Activated gamma-delta T cell (primary cell): Measurements from ENCODE around the gene RESF1.
"Not testable (repeated sequence)": the region's sequence is repeated elsewhere in the genome, so short reads cannot be mapped to it uniquely, and the experiment has no call there.

Source experiments
- DNase-seq: peaks from one replicate; lab custom pipeline; 2025; lab: John Stamatoyannopoulos, UW
- total RNA-seq, 2 donors: gene quantifications; one replicate each; lab custom pipeline; 2026; lab: John Stamatoyannopoulos, UW

The RESF1 gene
- total RNA-seq, result 1,130 to 1,552 reads per million in 2 donors

DNA sequence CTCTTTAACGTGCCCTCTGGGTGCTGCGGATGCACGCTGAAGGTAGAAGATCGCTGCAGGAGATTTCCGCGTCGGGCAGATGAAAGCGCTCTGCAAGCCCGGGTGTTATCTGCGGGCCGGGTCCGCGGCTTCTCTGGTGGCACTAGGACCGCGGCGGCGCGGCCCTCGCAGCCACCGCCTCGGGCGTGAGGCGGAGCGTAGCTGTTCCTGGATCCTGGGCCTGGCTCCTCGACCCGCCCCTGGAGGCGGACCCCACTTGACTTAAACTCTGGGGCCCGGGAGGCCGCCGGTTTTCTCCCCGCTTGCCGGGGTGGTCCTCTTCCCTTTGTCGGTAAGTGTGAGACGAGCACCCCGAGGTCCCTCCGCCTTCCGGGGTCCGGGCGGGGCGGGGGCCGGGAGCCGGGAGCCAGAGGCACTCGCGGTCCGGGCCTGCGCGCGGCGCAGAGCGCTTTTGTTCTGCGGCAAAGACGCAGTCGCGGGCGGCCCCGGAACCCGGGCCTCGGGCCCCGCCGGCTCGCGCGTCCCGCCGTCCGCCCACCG lies at the start of gene RESF1:
Gene RESF1 (plus strand): TSS at position 255 of the 540 bp plus-strand sequence. CDS start 21,541 bp downstream, outside the sequence.
- DNase-seq, result peak; percentile 78

DNA sequence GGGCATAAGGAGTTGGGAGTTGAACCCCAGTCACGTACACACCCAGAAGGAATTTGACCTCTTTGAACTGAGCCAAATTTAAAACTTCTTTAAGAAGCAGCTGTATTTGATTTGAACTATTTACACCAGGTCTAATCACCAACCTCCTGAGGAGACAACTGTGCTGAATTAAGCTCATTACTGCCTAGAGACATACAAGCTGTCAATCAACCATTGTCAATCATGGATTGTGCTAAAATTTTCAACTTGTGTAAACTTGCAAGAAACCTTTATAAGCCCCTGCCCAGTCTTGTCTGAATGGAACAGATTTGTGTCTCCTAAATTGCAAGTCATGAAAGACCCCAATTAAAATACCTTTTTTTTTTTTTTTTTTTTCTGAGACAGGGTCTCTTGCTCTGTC lies 44.3 kb upstream of the RESF1 start:
- no peak for DNase-seq

GRCh38 chr12:31915446-31915845 lies 43.8 kb upstream of the RESF1 start:
- no peak for DNase-seq

DNA sequence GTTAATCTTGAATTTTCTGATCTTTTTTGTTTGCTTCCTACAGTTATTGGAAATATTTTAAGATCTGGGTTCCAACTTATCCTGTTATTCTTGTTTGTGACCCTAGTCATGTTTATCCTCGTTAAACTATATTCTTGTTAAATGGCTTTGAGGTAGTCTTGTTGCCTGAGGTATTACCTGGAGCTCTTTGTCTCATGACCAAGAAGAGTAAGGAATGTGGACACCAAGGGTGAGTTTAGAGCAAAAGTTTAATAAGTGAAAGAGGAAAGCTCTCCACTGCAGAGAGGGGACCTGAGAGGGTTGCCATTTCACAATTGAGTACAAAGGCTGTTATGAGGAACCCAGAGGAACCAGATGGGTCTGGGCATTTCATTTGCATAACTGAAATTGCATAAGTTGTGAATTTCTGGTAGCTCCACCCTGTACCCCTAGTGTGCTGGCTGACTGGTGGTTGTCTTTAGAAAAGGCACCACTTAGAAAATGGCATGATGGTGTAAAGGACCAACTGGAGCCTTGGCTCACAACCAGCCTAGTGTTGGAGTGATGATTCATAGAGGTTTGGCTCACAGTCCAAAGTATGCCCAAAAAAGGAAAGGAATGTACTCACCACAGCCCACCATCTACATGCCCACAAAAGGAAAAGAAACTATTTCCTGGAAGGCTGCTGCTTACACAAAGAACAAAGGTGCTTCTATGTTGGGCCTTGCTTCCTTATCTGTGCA lies 36.7 kb upstream of the RESF1 start:
- DNase-seq, result no peak

DNA sequence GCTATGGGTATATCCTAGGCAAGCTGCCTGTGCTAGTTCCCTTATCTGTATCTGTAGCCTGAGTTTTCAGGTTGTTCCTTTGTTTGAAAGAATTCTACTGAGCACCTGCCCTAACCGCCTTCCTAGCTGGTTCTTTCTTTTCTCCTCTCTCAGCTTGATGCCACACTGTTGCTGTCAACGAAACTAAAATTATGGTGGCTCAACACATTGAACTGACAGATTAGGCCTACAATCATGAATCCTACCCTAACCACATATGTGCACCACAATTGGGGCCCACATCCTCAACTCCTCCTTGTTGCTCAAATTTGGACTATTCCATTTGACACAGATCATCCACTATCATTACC lies 36.2 kb upstream of the RESF1 start:
- DNase-seq, result no peak

GRCh38 chr12:31928246-31929026 lies 30.8 kb upstream of the RESF1 start:
- DNase-seq, result no peak

GRCh38 chr12:31929027-31929526 lies 30.1 kb upstream of the RESF1 start:
- no peak for DNase-seq

DNA sequence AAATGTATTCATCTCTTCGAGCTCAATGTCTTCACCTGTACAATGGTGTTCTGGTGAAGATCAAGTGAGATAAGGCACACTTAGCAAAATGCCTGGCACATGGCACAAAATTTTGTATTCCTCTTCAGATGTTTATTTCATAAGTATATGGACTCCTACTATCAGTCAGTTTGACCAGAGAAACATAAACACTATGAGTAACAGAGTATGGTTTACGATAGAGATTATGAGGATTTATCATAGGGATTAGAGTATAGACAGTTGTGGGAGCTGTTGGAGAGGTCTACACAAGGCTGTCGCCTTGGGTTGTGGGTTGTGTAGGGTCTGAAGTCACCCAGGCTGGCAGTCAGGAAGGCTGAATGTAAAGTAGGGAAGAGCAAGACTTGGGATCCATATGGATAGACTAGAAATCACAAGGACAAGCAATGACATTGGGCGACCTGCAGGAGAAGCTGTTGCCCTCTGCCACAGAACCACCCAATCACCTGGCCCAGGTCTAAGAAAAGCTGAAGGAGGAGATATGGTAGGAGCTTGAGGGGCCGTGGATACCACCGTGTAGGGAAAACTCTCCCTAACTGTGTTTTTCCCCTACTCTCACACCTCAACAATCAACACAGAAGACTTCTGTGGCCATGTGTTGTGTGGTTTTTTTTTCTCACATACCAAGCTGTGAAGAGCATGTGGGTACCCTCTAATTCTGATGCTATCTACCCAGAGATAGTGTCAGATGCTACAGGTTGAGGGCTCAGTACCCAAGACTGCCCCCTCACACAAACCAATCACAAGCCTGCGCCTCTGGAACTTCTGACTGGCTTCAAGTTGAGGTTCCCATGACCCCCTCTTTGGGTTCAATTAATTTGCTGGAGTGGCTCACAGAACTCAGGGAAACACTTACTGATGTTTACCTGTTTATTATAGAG lies 27.2 kb upstream of the RESF1 start:
- DNase-seq, result no peak

- no peak for DNase-seq
Measured at GRCh38 chr12:31944299-31944698, 14.9 kb upstream of the RESF1 start.

GRCh38 chr12:31947971-31948370 lies 11.2 kb upstream of the RESF1 start:
- DNase-seq, result no peak

DNA sequence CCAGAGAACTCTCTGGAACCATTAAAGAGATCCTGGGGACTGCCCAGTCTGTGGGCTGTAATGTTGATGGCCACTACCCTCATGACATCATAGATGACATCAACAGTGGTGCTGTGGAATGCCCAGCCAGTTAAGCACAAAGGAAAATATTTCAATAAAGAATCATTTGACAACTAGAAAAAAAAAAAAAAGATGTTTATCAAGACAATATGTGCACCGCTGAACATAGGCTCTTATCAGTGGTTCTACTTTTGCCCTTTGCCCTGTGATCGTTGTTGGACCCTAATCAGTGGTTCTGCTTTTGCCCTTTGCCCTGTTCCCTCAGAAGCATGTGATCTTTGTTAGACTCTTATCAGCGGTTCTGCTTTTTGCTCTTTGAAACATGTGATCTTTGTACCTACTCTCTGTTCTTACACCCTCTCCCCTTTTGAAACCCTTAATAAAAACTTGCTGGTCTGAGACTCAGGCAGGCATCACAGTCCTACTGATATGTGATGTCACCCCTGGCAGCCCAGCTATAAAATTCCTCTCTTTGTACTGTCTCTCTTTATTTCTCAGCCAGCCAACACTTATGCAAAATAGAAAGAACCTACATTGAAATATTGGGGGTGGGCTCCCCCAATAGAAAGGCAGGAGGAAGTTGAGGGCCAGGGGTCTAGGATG lies 10.4 kb upstream of the RESF1 start:
- not testable (repeated sequence) for DNase-seq

GRCh38 chr12:31950088-31950487 lies 9.1 kb upstream of the RESF1 start:
- DNase-seq, result no peak

- DNase-seq, result no peak
Measured at GRCh38 chr12:31950492-31950891, 8.7 kb upstream of the RESF1 start.

DNA sequence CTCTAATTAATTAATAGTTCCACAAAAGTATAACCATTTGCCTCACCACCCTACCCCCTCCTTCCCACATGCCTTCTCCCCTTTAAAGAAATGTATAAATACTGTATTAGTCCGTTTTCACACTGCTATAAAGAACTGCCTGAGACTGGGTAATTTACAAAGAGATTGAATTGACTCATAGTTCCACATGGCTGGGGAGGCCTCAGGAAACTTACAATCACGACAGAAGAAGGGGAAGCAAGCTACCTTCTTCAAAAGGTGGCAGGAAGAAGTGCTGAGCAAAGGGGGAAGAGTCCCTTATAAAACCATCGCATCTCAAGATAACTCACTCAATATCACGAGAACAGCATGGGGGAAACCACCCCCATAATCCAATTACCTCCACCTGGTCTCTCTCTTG lies 8.2 kb upstream of the RESF1 start:
- no peak for DNase-seq

DNA sequence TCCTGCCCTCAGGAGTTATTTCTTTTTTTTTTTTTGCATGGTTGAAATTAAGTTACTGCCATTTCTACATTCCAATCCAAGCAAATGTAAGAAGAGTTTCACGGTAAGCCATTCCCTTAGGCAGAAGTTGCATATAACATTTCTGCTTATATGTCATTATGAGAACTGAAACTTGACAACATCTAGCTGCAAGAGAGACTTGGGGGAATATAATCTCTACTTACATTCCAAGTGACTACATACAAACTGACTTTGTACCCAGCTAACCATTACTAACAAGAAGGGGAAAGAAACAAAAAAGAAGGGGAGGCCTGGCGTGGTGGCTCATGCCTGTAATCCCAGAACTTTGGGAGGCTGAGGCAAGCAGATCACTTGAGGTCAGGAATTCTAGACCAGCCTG lies 7.3 kb upstream of the RESF1 start:
- DNase-seq, result no peak

DNA sequence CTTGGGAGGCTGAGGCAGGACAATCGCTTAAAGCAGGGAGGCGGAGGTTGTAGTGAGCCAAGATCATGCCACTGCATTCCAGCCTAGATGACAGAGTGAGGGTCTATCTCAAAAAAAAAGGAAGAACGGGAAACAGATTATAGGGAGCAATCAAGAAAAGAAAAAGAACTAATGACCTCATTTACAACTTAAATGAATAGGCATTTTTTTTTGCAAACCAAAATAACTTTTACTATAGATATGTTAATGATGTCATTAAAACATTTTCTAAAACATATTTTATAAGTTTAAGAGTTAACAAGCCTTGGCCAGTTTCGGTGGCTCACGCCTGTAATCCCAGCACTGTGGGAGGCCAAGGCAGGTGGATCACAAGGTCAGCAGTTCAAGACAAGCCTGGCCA lies 6.8 kb upstream of the RESF1 start:
- no peak for DNase-seq

- no peak for DNase-seq
Measured at GRCh38 chr12:31954925-31955858, 4.0 kb upstream of the RESF1 start.

- DNase-seq, result no peak
Measured at GRCh38 chr12:31958569-31959160, 550 bp upstream of the RESF1 start.

DNA sequence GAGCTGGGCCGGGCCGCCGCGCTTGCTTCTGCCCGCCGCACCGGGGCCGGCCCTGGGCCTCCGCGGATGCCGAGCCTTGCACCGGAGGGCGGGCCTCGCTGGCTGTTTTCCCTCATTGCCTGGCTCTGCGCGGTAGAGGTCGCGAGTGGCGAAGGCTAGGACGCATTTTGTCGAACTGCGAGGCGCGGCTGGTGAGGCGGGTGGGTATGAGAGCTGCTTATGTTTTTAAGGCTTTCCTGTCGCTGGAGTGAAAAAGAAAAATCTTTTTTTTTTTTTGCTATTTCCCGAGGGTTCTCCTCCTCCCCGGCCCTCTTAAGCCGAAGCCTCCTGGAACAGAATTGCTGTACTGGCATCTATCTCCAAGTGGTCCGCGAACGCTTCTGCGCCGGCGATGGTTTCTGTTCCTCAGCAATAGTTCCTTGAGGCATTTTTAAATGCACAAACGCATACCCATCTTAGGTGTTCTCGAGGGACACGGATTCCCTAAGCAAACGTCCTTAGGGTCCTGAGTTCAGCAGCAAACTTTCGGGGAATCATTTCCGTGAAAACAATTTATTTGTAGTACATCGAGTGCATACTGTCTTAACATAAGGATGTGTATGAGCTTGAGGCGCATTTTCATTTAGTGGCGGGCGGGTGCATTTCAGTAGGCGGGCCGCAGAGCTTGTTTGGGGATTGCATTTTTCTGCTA lies 631 bp downstream of the RESF1 start:
- no peak for DNase-seq
